ENCODE data around the gene SAE1. TPM values are rescaled to one million over a fixed set of nuclear protein-coding genes. Genes with fewer than 3 reads are reported as not detected.

SAE1 gene
- total and polyA plus RNA-seq, 11 donors, result 15.7 to 84.1 (median 49.7) TPM

DNA sequence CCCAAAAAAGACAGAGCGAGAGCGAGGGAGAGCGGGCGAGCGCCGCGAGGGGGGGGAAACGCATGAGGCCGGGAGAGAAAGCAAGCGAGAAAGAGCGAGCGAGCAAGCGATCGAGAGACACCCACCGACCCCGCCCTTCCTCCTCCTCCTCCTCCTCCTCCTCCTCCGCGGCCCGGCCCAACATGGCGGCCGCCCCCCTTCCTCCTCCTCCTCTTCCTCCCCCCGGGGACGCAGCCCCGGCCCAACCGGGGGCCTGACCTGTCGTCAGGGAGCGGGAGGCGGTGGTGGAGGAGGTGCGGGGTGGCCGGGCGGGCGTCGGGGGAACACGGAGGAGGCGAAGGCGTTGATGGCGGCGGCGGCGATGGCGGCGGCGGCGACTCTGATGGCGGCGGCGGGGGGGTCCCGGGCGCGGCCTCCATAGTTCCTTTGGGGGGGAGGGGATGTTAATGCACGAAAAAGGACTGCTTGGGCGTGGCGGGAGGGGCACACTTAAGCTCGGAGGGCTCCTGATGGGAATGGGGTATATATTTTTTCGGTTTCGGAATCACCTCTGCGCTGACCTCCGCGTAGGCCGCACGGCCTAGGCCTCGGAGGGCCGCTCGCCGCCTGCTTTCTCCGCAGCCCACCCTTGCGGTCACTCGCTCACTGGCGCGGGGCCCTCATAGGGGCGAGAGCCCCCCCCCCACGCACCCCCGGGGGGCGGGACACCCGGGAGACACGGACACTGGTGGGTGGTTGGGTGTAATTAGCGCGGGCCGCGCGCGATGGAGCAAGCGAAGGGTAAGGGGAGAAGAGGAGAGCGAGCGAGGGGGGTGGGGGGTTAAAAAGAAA is 18.3 kb upstream of the SAE1 start:
- 0 to 1% (median 1%) methylated on average over 44 to 84 of the region's 85 CpGs for WGBS, 4 donors
- no peak for TF ChIP-seq CTCF (IDR thresholded peaks at IDR 0.05)
- peak in 1 of 2 donors; percentile 55 for TF ChIP-seq POLR2A (IDR thresholded peaks at IDR 0.05)
- Histone ChIP-seq H3K9me3 (no peaks in the 10 kb centered on the region), H3K36me3 (peaks cover 0 to 6% (median 0%) of the 10 kb centered on the region in 9 donors), H3K4me3 (peak overlapping the region; percentile 71 to 99 (median 94)), H3K27me3 (no peaks in the 10 kb centered on the region), H3K4me1 (peaks cover 4 to 44% (median 26%) of the 10 kb centered on the region in 12 donors), H3K27ac (peak overlapping the region; percentile 97 to 100 (median 100))
- DNase-seq, result peak; percentile 92 to 96 (median 94)
- ATAC-seq, result peak in 3 of 4 donors; percentile 40 to 75 (median 62)
- intact Hi-C loops (cut with DNase I), result loop anchor here in 5 of 10 donors (2.0 to 10.0 kb wide), 5 partner anchors 16 to 258 kb away; partner anchors contain the start of genes AP2S1 (in 4 of the 5), SAE1 (in 1 of the 5) and TMEM160 (in 1 of the 5)

GRCh38 chr19:47112997-47113849 is 17.4 kb upstream of the SAE1 start, which contains the start of gene ZC3H4:
Gene ZC3H4 (minus strand): TSS chr19:47113776. CDS start chr19:47112584, 1,192 bp downstream.
- peak within 1 kb of the TSS; percentile 97 to 100 (median 100) for H3K27ac ChIP-seq
- peaks cover 0 to 6% (median 0%) of the 10 kb centered on the region in 9 donors for H3K36me3 ChIP-seq
- 0 to 1% (median 0%) methylated on average over 59 of the region's 59 CpGs for WGBS, 4 donors
- peaks cover 0 to 36% (median 17%) of the 10 kb centered on the region in 12 donors for H3K4me1 ChIP-seq
- no peaks in the 10 kb centered on the region for H3K27me3 ChIP-seq
- DNase-seq, result peak; percentile 99 to 100 (median 99)
- H3K9me3 ChIP-seq, result no peaks in the 10 kb centered on the region
- TF ChIP-seq POLR2A (IDR thresholded peaks at IDR 0.05) (peak; percentile 54 to 73), CTCF (IDR thresholded peaks at IDR 0.05) (no peak)
- H3K4me3 ChIP-seq, result peak within 1 kb of the TSS; percentile 71 to 99 (median 94)
- ATAC-seq, result peak; percentile 94 to 97 (median 95)
- intact Hi-C loops (cut with DNase I), result loop anchor here in 5 of 10 donors (2.0 to 10.0 kb wide), 5 partner anchors 16 to 258 kb away; partner anchors contain the start of genes AP2S1 (in 4 of the 5), SAE1 (in 1 of the 5) and TMEM160 (in 1 of the 5)

DNA sequence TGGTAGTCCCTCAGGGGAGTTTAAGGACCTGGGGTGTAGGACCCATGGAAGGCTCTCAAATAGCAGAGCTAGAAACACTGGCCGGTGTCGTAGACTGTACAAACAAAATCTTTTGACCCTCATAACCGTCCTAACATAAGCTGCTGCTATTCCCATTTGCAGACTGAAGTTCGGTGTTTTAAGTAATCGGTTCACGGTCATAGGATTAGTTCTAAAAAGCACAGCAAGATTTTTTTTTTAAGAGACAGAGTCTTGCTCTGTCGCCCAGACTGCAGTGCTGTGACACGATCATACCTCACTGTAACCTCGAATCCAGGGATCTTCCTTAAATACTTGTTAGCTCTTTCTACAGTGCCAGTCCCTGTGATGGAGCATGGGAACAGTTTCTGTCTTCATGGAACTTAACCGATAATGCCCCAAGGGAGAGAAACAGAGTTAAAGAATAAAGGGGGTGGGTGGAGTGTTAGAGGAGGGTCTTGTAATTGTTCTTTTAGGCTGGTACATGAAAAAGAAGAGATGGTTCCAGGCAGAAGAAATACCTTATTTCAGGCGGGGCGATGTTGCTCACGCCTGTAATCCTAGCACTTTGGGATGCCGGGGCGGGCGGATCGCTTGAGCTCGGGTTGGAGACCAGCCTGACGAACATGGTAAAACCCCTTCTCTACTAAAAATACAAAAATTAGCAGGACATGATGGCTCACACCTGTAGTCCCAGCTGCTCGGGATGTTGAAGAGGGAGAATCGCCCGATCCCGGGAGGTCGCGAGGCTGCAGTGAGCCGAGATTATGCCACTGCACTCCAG is 16.6 kb upstream of the SAE1 start:
- peak overlapping the region in 11 of 12 donors; percentile 71 to 99 (median 93) for H3K4me3 ChIP-seq
- H3K4me1 ChIP-seq, result peaks cover 0 to 28% (median 13%) of the 10 kb centered on the region in 12 donors
- TF ChIP-seq CTCF (IDR thresholded peaks at IDR 0.05), result no peak
- no peak for TF ChIP-seq POLR2A (IDR thresholded peaks at IDR 0.05)
- WGBS, 4 donors, result 55 to 64% (median 59%) methylated on average over 26 of the region's 26 CpGs
- no peak for DNase-seq
- H3K36me3 ChIP-seq, result peaks cover 0 to 6% (median 0%) of the 10 kb centered on the region in 9 donors
- H3K9me3 ChIP-seq, result no peaks in the 10 kb centered on the region
- H3K27me3 ChIP-seq, result no peaks in the 10 kb centered on the region
- peak overlapping the region; percentile 97 to 100 (median 100) for H3K27ac ChIP-seq
- intact Hi-C loops (cut with DNase I), result loop anchor here in 5 of 10 donors (2.0 to 10.0 kb wide), 5 partner anchors 17 to 259 kb away; partner anchors contain the start of genes AP2S1 (in 4 of the 5), SAE1 (in 1 of the 5) and TMEM160 (in 1 of the 5)
- no peak for ATAC-seq

Data from heart left ventricle (tissue), 16 donors.